Left forelimb (tissue), 1 donor: ENCODE results near the gene RELT.

Experiments used
- DNase-seq: peaks from one replicate; pipeline ENCODE4 v3.0.0-alpha.2; 2018; ENCODE audit warnings: low spot score

Gene RELT

DNA sequence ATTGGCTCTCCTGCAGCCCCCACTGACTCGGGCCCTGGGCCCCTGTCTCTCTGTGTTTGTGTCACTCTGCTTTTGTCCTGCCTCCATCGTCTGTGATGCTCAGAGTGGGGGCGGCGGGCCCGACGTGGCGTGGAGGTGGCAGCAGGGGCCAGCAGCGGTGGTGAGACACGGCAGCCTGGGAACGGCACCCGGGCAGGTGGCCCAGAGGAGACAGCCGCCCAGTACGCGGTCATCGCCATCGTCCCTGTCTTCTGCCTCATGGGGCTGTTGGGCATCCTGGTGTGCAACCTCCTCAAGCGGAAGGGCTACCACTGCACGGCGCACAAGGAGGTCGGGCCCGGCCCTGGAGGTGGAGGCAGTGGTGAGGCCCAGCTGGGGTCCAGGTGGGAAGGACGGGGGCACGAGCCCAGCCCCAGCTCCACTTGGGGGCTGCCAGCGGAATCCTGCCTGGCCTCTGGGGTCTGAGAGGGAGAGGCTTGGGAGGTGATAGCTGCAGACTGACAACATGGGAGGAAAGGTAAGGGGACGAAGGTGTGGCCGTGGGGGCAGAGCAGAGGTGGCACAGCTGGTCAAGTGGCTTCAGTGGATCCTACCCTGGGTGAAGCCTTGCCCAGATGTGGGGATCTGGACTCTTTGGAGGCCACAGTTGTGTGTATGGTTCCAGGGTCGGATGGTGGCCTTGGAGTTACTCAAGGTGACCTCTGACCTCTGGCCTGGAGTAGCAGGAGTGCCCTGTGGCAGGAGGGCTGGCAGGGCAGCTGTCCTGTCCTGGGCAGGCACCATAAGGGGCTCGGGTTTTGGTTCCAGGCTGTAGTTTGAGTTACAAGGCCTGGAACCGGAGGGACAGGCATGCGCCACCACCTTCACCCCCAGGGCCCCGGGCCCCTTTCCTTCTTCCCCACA, 16.2 kb downstream of the RELT start:
- DNase-seq: no peak

DNA sequence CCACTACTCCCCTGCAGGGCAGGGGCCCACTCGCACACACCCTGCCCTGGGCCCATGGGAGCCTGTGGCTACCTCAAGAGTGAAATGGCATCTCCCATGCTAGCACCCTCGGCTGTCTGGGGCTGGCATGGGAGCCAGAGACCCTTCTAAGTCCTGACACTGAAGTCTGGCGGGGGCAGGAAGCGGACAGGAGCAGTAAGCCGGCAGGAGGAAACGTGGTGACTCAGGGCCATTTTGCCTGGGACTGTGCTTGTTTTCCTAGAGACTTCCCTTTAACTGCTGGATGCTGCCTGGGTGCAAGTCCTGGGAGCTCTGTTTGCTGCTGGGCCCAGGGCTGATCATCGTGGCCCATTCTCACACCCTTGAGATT, 16.8 kb downstream of the RELT start:
- DNase-seq: no peak

GRCh38 chr11:73393479-73394415, 17.5 kb downstream of the RELT start:
- DNase-seq: peak; percentile 82

DNA sequence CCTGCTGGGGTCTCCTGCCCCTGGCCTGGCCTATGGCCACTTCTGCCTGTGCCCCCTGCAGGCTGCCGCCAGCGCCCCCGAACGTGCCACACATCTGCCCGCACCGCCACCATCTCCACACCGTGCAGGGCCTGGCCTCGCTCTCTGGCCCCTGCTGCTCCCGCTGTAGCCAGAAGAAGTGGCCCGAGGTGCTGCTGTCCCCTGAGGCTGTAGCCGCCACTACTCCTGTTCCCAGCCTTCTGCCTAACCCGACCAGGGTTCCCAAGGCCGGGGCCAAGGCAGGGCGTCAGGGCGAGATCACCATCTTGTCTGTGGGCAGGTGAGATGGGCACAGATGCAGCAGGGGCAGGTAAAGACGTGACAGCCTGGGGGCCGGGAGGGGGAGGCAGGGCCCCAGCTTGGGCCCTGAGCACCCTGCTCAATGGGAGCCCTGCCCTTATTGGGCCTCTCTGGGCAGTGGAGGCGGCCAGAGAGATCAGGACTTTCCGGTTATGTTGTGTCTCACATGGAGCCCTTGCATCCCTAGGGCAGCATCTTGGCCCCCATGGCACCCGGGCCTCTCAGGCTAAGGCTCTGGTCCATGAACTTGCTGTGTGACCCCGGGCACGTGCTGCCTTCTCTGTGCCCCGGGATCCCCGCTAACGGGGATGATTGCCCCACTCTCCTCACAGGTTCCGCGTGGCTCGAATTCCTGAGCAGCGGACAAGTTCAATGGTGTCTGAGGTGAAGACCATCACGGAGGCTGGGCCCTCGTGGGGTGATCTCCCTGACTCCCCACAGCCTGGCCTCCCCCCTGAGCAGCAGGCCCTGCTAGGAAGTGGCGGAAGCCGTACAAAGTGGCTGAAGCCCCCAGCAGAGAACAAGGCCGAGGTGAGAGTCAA, 18.5 kb downstream of the RELT start:
- no peak for DNase-seq

GRCh38 chr11:73395297-73396208, 19.4 kb downstream of the RELT start:
- DNase-seq: no peak

GRCh38 chr11:73396251-73396930, 20.2 kb downstream of the RELT start:
- no peak for DNase-seq

DNA sequence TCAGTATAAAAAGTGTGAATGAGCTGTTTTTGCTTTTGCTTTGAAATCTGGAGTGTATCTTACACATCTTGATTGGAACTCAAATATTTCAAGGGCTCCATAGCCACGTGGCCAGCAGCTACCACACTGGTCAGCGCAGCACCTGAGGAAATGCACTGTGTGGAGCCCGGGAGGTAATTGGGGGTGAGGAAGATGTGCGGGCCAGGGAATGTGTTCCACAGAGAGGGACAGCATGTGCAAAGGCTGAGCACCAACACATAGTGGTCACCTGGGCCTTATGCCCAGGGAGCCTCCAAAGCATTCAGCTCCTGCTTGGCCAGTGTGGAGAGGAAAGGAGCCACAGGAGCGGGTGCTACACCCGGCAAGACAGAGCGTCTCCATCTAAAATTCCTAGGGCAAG, 20.8 kb downstream of the RELT start:
- DNase-seq: no peak

DNA sequence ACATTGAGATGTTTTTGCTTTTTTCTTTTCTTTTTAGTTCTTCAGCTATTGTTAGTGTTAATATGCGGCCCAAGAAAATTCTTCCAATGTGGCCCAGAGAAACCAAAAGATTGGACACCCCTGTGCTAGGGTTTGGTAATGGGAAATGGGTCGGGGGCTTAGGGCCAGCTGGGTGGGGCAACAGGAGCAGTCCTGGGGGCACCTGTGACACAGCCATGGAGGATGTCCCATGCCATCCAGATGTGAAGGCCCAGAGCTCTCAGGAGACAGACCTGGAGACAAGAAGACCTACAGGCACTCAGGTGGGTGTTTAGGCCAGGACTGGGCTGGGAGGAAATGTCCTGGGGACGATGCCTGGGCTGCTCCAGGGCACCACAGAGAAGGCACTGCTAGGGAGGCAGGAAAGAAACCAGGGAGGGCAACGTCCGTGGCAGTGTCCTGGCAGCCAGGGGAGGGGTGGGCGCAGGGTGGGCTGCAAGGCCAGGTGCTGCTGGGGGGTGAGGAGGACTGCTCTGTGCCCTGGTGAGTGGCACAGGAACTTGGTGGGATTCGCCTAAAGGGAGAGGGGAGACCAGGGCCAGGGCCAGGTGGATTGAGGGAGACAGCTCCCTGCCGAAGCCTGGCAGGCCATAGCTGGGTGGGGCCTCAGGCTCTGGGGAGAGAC, 21.4 kb downstream of the RELT start:
- DNase-seq: no peak

DNA sequence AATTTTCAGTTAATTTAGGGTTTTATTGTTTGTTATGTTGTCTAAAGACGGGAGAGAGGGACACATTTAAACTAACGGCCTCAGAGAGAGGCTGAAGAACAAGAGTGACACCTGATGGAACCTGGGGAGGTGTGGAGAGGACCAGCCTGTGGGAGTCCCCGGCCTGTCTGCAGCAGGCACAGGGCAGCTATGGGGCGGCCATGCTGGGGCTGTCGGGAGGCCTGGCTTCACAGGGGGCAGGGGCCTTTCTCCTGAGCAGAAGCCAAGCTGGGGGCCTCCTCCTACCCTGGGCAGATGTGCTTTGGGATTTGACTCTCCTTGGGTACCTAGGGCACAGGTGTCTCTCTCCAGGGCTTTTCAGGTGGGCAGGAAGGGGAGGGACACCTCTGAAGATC, 21.9 kb downstream of the RELT start:
- DNase-seq: no peak

- no peak for DNase-seq
Observed at GRCh38 chr11:73398721-73399120, 22.5 kb downstream of the RELT start.

DNA sequence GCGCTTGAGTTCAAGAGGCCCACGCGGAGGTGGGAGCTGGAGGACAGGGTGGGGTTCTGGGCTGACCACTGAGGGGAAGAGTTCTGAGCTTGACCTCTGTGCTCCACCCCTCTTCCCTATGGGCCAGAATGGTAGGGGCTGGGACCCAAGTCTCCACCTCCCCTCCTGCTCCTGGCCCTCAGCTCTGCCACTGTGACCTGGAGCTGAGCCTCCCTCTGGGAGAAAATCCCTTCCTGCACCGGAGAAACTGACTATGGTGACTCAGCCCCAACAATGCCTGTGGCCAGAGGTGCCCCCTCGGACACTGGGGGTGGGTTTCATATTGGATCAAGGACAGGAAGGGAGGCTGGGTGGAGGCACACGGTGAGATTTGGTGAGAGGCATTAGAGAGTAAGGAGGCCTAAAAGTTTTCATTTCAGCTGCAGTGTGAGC, 23.0 kb downstream of the RELT start:
- DNase-seq: no peak

DNA sequence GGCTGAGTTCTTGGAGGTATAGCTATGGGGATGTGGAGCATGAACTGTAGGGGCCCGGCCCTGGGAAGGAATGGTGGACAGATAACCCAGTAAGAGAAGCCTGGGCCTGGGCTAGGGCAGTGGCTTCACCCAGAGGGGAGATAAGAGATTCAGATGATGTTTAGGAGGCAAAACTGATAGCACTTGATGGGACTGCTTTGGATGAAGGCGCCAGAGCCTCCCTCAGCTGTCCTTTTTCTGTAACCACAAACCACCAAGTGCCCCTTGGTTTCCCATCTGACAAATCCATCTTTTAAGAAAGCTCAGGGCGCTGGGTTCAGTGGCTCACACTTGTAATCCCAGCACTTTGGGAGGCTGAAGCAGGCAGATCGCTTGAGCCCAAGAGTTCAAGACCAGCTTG, 23.4 kb downstream of the RELT start:
- no peak for DNase-seq

- DNase-seq: no peak
Observed at GRCh38 chr11:73400293-73400692, 24.1 kb downstream of the RELT start.

GRCh38 chr11:73401217-73401923, 25.2 kb downstream of the RELT start:
- no peak for DNase-seq

DNA sequence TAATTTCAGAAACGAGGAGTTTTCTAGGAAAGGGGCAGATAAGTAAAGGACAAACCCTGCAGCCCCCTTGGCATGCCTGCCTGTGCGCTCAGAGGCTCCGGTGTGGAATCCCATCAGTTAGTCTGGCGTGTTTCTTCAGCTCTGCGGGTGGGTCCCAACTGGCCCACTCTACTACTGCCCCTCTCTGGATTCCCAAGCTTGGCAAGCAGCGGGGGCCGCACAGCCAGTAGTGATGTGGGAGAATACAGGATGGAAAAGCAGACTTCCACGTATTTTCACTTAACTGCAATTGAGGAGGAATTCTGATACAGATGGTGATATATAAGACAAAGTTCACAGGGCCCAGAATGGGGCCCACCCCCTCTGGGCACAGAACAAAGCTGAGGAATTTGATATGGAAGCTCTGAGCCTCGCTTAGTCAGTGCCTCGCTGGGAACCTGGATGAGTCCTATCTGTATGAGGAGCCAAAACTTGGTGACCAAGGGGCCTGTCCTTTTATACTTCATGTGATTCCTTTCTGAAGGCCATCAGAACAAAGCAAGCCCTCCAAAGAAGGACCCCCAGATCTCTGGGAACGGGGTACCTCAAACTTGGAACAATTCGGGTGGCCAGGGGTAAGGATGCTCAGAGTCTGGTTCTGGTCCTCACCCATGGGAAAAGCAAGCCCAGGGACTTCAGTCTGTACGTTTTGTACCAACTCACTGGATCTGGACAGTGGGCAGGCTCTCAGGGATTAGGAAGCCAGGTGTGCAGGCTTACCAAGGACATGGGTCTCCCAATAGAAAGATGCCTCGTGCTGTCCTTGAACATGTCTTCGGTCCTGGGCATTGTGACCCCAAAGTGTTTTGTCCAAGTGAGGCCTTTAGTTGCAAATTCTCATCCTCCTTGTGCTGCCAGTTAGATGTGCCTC, 26.0 kb downstream of the RELT start:
- no peak for DNase-seq

GRCh38 chr11:73402834-73403185, 26.6 kb downstream of the RELT start:
- DNase-seq: no peak

DNA sequence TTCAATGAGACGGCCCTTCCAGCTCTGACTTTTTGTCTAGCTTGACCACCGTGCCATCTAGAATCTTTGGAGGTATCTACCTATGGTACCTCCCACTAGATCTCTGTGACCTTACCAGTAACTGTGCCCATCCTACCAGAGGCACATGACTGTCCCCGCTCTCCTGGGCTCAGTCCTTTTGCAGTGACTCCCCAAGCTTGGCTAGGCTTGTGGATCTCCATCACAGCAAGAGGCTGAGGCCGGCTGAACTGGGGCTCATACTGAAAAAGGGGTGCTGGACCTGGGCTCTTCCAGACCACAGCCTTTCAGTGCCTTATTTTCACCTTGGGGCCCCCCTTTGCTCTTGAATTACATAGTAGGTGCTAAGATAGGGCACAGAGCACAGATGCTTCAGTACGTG, 27.3 kb downstream of the RELT start:
- no peak for DNase-seq

- no peak for DNase-seq
Observed at GRCh38 chr11:73404048-73404447, 27.8 kb downstream of the RELT start.
